GM12891 (cell line): Measurements from ENCODE around the gene COL21A1.

Experiments
- DNase-seq: peaks from one replicate; pipeline ENCODE4 v3.0.0; 2011; ENCODE audit warnings: low spot score; ENCODE audit not compliant: insufficient read length
- FAIRE-seq: peaks from 2 replicates; lab custom pipeline; 2011; peaks lifted over from hg19 to GRCh38; lab: Jason Lieb, UNC
- PAX5 ChIP-seq: IDR thresholded peaks from 2 replicates; pipeline ENCODE4 v1.6.1; 2011; ENCODE audit warnings: low read length, moderate library complexity, mild to moderate bottlenecking; ENCODE audit not compliant: insufficient read depth, severe bottlenecking
- POLR2A ChIP-seq: IDR thresholded peaks from 2 replicates; pipeline ENCODE4 v1.6.1; 2011; ENCODE audit warnings: low read depth, low read length, control low read depth
- POLR2AphosphoS5 ChIP-seq: IDR thresholded peaks from 2 replicates; pipeline ENCODE4 v1.6.1; 2011; ENCODE audit warnings: low read depth, low read length, control low read depth
- POU2F2 ChIP-seq: IDR thresholded peaks from 2 replicates; pipeline ENCODE4 v1.6.1; 2011; ENCODE audit warnings: low read depth, mild to moderate bottlenecking, control low read depth, low read length, moderate library complexity
- SPI1 ChIP-seq: IDR thresholded peaks from 2 replicates; pipeline ENCODE4 v1.6.1; 2011; ENCODE audit warnings: low read depth, low read length, control low read depth
- TAF1 ChIP-seq: IDR thresholded peaks from 2 replicates; pipeline ENCODE4 v1.6.1; 2011; ENCODE audit warnings: low read depth, low read length, control low read depth

COL21A1 gene

DNA sequence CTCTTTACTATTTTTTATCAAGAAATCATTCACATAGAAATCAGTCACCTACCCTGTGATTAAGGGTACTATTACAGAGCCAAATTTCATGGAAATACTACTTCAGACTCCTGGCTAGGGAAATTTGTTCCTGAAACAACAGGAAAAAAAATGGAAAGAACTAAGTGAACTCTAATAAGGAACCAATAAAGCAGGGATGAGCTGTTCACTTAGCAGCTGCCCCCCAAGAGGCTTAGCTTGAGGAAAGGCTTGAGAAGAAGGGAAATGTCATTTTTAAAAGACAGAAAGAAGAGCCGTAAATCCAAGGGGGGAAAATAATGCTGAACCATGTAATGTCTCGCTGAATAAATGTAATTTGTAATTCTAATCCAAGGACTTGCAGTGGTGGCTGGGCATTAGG is 88.8 kb downstream of the COL21A1 start:
- no peak for DNase-seq
- FAIRE-seq, result no peak
- TF ChIP-seq TAF1, result no peak
- TF ChIP-seq POLR2A, result no peak

DNA sequence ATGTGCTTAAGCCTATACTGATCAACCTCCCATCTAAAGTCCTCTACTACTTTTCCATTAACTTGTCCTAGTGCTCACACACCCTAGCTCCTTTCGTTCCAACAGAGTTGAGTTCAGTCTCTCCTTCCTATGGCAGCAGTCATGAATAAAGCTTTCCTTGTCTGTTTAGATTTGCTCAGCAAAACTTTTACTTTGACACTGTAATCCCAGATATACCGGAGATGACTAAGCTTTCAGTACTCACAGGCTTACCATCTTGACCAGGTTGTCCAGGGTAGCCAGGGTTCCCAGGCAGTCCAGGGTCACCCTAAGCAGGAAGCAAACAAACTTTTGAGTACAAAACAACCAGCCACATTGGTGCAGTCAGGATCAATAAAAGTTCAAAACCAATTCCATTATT is 90.7 kb downstream of the COL21A1 start:
- FAIRE-seq, result no peak
- TF ChIP-seq POU2F2, result no peak
- no peak for TF ChIP-seq POLR2AphosphoS5
- TF ChIP-seq PAX5, result no peak
- no peak for TF ChIP-seq TAF1
- no peak for TF ChIP-seq SPI1
- no peak for TF ChIP-seq POLR2A
- no peak for DNase-seq

DNA sequence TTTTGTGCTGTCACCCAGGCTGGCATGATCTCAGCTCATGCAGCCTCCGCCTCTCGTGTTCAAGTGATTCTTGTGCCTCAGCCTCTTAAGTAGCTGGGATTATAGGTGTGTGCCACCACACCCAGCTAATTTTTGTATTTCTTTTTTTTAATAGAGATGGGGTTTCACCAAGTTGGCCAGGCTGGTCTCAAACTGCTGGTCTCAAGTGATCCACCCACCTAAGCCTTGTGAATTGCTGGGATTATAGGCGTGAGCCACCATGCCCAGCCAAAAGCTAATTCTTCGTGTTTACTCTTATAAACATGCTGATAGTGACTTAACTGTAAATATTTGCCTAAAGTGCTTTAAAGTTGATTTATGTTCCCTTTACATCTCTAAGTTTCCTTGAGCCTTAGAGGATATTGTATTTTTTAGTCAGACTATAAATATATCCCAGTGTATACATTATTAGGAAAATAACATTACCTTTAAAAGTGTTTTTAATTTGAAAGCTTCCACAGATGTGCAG is 91.7 kb downstream of the COL21A1 start:
- DNase-seq (no peak), FAIRE-seq (no peak)
- no peak for TF ChIP-seq TAF1
- TF ChIP-seq SPI1, result no peak
- no peak for TF ChIP-seq POLR2AphosphoS5
- no peak for TF ChIP-seq POLR2A
- no peak for TF ChIP-seq PAX5
- TF ChIP-seq POU2F2, result no peak

DNA sequence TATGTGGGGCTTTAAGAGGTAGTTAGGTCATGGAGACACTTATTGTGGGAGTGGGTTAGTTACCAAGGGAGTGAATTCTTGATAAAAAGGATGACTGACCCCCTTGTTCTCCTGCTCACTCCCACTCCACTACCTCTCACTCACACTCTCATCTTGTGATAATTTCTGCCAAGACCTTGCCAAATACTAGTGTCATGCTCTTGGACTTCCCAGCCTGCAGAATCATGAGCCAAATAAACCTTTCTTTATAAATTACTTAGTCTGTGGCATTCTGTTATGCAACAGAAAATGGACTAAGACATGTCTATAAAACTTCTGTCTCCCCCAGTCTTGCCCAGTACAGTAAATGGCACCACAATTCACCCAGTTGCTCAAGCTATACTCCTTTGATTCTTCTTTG is 93.3 kb downstream of the COL21A1 start:
- FAIRE-seq, result no peak
- DNase-seq, result no peak
- TF ChIP-seq POU2F2 (no peak), SPI1 (no peak), TAF1 (no peak)

DNA sequence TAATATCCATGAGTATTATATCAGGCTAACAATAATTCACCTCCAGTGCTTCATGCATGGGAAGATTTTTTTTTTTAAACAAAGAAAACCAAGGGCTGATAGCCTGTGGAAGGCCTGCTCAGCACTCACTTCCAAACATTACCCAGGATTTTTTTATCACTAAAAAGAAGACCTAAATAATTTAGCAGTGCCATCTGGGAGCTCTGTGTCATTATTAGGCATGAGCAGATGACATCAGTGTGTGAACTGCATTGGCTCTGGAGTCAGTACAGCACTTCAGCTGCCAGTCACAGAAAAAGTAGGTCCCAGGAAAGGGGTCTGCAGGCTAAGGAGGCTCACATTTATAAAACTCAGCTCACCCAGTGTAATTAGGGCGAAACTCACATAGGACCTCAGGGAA is 94.8 kb downstream of the COL21A1 start:
- DNase-seq, result no peak
- TF ChIP-seq POU2F2 (no peak), PAX5 (no peak), TAF1 (no peak), SPI1 (no peak), POLR2AphosphoS5 (no peak), POLR2A (no peak)
- FAIRE-seq, result no peak

DNA sequence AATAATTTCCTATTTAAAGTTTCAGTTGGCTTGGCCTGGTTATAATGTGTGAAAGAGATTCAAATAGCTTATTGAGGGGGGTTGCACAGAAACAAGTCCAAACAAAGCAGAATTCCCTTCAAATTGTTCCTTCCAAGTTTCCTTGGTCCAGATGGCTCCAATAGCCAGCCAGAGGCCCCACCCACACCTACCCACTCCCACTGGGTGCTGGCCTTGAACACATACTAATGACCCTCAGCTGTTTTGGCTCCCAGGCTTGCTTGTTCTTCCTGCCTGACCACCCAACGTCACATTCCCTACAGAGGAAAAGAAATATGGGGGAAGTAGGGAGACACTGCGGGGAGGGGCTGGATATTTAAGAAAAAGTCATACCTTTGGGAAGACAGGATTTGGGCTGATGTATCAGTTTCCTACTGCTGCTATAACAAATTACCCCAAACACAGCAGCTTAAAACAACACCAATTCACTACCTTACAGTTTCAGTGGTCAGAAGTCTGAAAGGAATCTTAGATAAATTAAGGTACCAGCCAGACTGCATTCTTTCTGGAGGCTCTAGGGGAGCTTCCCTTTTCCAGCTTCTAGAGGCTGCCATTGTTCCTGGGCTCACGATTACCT is 95.7 kb downstream of the COL21A1 start:
- TF ChIP-seq POLR2AphosphoS5, result no peak
- TF ChIP-seq POU2F2, result no peak
- no peak for TF ChIP-seq PAX5
- TF ChIP-seq TAF1, result no peak
- no peak for TF ChIP-seq POLR2A
- no peak for TF ChIP-seq SPI1
- DNase-seq, result no peak
- no peak for FAIRE-seq

DNA sequence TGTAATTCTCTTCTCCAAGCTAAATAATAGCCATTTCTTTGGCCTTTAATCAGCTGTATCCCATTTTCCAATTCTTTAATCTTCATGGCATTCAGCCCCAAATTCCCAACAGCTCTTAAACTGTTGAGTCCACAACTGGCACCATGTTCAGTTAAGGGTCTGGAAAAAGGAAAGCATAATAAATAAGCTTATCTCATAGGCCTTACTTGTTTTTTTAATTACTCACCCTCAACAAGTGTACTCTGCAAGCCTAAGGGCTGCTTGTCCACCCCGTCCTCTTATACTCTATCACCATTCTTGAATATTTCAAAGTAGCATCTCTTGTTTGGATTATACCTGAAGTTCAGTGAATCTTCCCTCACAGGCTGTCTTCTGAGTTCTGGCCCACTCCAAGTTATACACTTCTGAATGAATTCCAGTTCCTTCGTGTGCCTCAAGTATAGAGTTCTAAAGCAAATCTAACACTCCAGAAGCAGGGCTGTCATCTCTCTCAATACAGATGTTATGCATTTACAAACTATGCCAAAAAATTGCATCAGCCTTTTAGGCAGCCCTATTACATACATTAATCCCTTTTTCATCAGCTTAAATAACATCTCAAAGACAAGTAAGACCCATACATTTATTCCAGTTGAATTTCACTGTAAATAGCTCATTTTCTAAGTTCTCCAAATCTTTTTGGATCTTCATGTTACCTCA is 98.7 kb downstream of the COL21A1 start:
- FAIRE-seq (no peak), DNase-seq (no peak)
- TF ChIP-seq POLR2AphosphoS5, result no peak
- TF ChIP-seq POU2F2, result no peak
- no peak for TF ChIP-seq PAX5
- no peak for TF ChIP-seq TAF1
- TF ChIP-seq SPI1, result no peak
- TF ChIP-seq POLR2A, result no peak

DNA sequence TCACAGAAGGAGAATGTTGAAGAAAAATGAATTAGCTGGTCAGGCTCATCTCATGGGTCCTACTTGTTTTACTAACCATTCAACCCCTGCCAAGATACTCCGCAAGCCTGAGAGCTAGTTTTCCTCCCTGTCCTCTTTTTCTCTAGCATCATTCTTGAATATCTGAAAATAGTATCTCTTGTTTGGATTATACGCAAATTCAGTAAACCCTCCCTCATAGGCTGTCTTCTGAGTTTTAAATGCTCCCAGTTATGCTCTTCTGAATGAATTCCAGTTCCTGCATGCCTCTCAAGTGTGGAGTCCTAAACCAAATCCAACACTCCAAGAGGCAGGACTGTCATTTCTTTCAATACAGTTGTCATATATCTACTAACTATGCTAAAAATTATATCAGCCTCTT is 99.6 kb downstream of the COL21A1 start:
- TF ChIP-seq POLR2AphosphoS5 (no peak), POLR2A (no peak), POU2F2 (no peak), PAX5 (no peak), SPI1 (no peak), TAF1 (no peak)
- DNase-seq, result no peak
- FAIRE-seq, result no peak

DNA sequence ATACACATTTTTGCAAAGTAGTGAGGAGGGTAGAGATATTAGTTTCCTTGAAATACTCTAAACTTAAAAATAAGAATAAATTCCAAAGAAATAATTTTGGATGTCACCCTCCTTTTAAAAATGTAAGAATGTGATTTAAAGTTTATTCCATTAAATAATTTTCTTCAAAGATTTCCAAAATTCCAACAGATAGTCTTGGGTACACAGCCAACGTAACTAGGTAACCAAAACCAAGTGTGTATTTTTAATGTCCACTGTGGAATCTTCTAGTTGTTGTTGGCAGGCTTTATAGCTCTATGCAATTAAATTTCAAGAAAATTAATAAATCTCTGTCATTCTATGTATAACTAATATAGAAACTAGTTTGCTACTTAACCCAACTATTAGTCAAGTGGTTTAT is 101.3 kb downstream of the COL21A1 start:
- TF ChIP-seq TAF1 (no peak), POLR2A (no peak)
- FAIRE-seq, result no peak
- no peak for DNase-seq

DNA sequence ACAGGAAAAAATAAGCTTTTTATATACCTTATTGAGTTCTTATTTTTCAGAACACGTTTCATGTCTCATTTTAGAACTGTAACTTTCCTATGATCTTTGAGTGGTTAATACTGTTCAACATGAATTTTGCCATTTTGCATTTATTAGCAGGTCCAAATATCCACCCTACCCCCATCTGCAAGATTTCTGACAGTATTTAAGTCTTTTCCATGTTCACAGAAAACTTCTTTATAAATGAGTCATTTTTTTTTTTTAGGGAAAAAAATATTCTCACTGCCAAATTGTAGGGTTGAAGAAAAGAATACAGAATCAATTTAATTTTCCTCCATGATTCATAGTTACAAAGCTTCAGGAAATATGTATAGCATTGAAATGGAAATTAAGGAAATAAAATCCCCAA is 101.8 kb downstream of the COL21A1 start:
- TF ChIP-seq SPI1 (no peak), PAX5 (no peak), POU2F2 (no peak), POLR2AphosphoS5 (no peak), TAF1 (no peak), POLR2A (no peak)
- FAIRE-seq, result no peak

More for the DNA sequence above, 101.8 kb downstream of the COL21A1 start:
- DNase-seq, result no peak
